Measurements from ENCODE around the gene CAPRIN1. TPM values are rescaled to one million over a fixed set of nuclear protein-coding genes. Genes with fewer than 3 reads are reported as not detected.
"Not testable (repeated sequence)": the region's sequence is repeated elsewhere in the genome, so short reads cannot be mapped to it uniquely, and the experiment has no call there.

Gene CAPRIN1
- total RNA-seq, 2 donors from 2014 or later: 145 to 184 TPM

- Histone ChIP-seq H3K36me3 (peaks cover 61% of the 10 kb centered on the region), H3K9me3 (no peaks in the 10 kb centered on the region)
- DNase-seq (ENCODE audit: low spot score): no peak
Observed at GRCh38 chr11:34091825-34092224, 40.3 kb downstream of the CAPRIN1 start.

GRCh38 chr11:34094900-34095299 lies 43.4 kb downstream of the CAPRIN1 start:
- not testable (repeated sequence) for H3K27ac ChIP-seq; H3K9me3 ChIP-seq; H3K4me3 ChIP-seq; H3K4me1 ChIP-seq (ENCODE audit: control insufficient read depth in 1 of 2, low read depth in 2 of 2); H3K27me3 ChIP-seq (replicated peaks; ENCODE audit: insufficient read depth); DNase-seq (ENCODE audit: low spot score); ATAC-seq (ENCODE audit: insufficient number of reproducible peaks, low FRiP score, low read depth)
- H3K36me3 ChIP-seq: peaks cover 66% of the 10 kb centered on the region

More at GRCh38 chr11:34091825-34092224, 40.3 kb downstream of the CAPRIN1 start:
- no peaks in the 10 kb centered on the region for H3K4me1 ChIP-seq (ENCODE audit: control insufficient read depth in 1 of 2, low read depth in 2 of 2)
- H3K27me3 ChIP-seq (replicated peaks; ENCODE audit: insufficient read depth): no peaks in the 10 kb centered on the region
- ATAC-seq (ENCODE audit: insufficient number of reproducible peaks, low FRiP score, low read depth): no peak
- H3K27ac ChIP-seq: no peak overlapping the region
- H3K4me3 ChIP-seq: no peak overlapping the region
- TF ChIP-seq CTCF (IDR thresholded peaks at IDR 0.05): no peak

GRCh38 chr11:34098813-34099212 lies 47.3 kb downstream of the CAPRIN1 start:
- no peak for ATAC-seq (ENCODE audit: insufficient number of reproducible peaks, low FRiP score, low read depth)
- Histone ChIP-seq H3K27ac (no peak overlapping the region), H3K4me3 (no peak overlapping the region), H3K4me1 (ENCODE audit: control insufficient read depth in 1 of 2, low read depth in 2 of 2) (no peaks in the 10 kb centered on the region), H3K27me3 (replicated peaks; ENCODE audit: insufficient read depth) (no peaks in the 10 kb centered on the region), H3K9me3 (no peaks in the 10 kb centered on the region), H3K36me3 (peaks cover 46% of the 10 kb centered on the region)
- DNase-seq (ENCODE audit: low spot score): no peak
- no peak for TF ChIP-seq CTCF (IDR thresholded peaks at IDR 0.05)

- no peak for DNase-seq (ENCODE audit: low spot score)
- peak; percentile 10 for TF ChIP-seq CTCF (IDR thresholded peaks at IDR 0.05)
- peaks cover 16% of the 10 kb centered on the region for H3K36me3 ChIP-seq
- peak overlapping the region; percentile 85 for H3K4me3 ChIP-seq
- H3K27ac ChIP-seq: peak overlapping the region; percentile 93 to 95
- no peak for ATAC-seq (ENCODE audit: insufficient number of reproducible peaks, low FRiP score, low read depth)
- H3K9me3 ChIP-seq: no peaks in the 10 kb centered on the region
- H3K27me3 ChIP-seq (replicated peaks; ENCODE audit: insufficient read depth): no peaks in the 10 kb centered on the region
- H3K4me1 ChIP-seq (ENCODE audit: control insufficient read depth in 1 of 2, low read depth in 2 of 2): peaks cover 12 to 20% of the 10 kb centered on the region in 2 donors
Observed at GRCh38 chr11:34104680-34105078, 53.1 kb downstream of the CAPRIN1 start.

GRCh38 chr11:34105079-34105956 lies 53.8 kb downstream of the CAPRIN1 start, which contains the start of gene NAT10:
Gene NAT10 (plus strand): TSS chr11:34105629. CDS start chr11:34108226, 2,597 bp downstream.
- Histone ChIP-seq H3K4me3 (peak within 1 kb of the TSS; percentile 85), H3K4me1 (ENCODE audit: control insufficient read depth in 1 of 2, low read depth in 2 of 2) (peaks cover 12 to 20% of the 10 kb centered on the region in 2 donors), H3K27me3 (replicated peaks; ENCODE audit: insufficient read depth) (no peaks in the 10 kb centered on the region), H3K36me3 (peaks cover 14% of the 10 kb centered on the region), H3K27ac (peak within 1 kb of the TSS; percentile 93 to 95), H3K9me3 (no peaks in the 10 kb centered on the region)
- ATAC-seq (ENCODE audit: insufficient number of reproducible peaks, low FRiP score, low read depth) (peak; percentile 91), DNase-seq (ENCODE audit: low spot score) (peak; percentile 96)
- peak; percentile 0 for TF ChIP-seq CTCF (IDR thresholded peaks at IDR 0.05)
